Caco-2 (cell line): ENCODE data around the gene CISD3. TPM values are rescaled to one million over a fixed set of nuclear protein-coding genes. Genes with fewer than 3 reads are reported as not detected.
A peak's percentile ranks its signal among the peaks of the same experiment; 100 is the strongest.

ENCODE experiments used
- BruUV-seq: library from RNA; stranded (reverse); fragments of 400-500 nt; replicated peaks from 2 replicates; lab custom pipeline; 2021; lab: Mats Ljungman, UMichigan
- CTCF ChIA-PET: fragments of 300-600 bp; sonication (Branson Sonifier 250); formaldehyde crosslinking; loops from one replicate; lab custom pipeline; 2022; ENCODE audit warnings: antibody characterized with exemption; lab: Charles Lee
- POLR2A ChIA-PET: fragments of 300-600 bp; sonication (Branson Sonifier 250); formaldehyde crosslinking; loops from one replicate; lab custom pipeline; 2022; ENCODE audit warnings: antibody characterized with exemption; lab: Charles Lee
- DNase-seq, 2 experiments: peaks; one replicate each; pipeline versions ENCODE4 v3.0.0 to v3.0.0-alpha.2; 2020 to 2022
- H3K27me3 ChIP-seq: replicated peaks from 2 replicates; pipeline ENCODE4 v1.6.0; 2011; ENCODE audit warnings: low read length; ENCODE audit not compliant: control insufficient read depth, insufficient read depth
- H3K36me3 ChIP-seq: 2 replicates; pipeline ENCODE4 v1.5.1; 2011; ENCODE audit warnings: low read length; ENCODE audit not compliant: control insufficient read depth, insufficient read depth
- H3K4me1 ChIP-seq: fragments of 250-450 bp; sonication (Bioruptor Pico); 2 replicates; pipeline ENCODE4 v1.5.1; 2020; ENCODE audit warnings: mild to moderate bottlenecking
- H3K4me3 ChIP-seq: 2 replicates; pipeline ENCODE4 v1.5.1; 2011; ENCODE audit warnings: low read depth, mild to moderate bottlenecking, control low read depth, low read length
- H3K9me3 ChIP-seq: fragments of 250-450 bp; sonication (Bioruptor Pico); 2 replicates; pipeline ENCODE4 v1.5.1; 2020; ENCODE audit warnings: mild to moderate bottlenecking, moderate library complexity
- H3K27ac Mint-ChIP-seq: one replicate; pipeline ENCODE4 v1.8.0; 2022; ENCODE audit warnings: mixed read lengths; ENCODE audit not compliant: unreplicated experiment
- H3K27me3 Mint-ChIP-seq: one replicate; pipeline ENCODE4 v1.8.0; 2022; ENCODE audit warnings: mixed read lengths; ENCODE audit not compliant: insufficient read depth, unreplicated experiment
- H3K36me3 Mint-ChIP-seq: one replicate; pipeline ENCODE4 v1.8.0; 2022; ENCODE audit warnings: mild to moderate bottlenecking, mixed read lengths; ENCODE audit not compliant: insufficient read depth, unreplicated experiment
- H3K4me1 Mint-ChIP-seq: one replicate; pipeline ENCODE4 v1.8.0; 2022; ENCODE audit warnings: low read depth, mixed read lengths; ENCODE audit not compliant: unreplicated experiment
- H3K4me3 Mint-ChIP-seq: one replicate; pipeline ENCODE4 v1.8.0; 2022; ENCODE audit warnings: mild to moderate bottlenecking, moderate library complexity, mixed read lengths; ENCODE audit not compliant: unreplicated experiment
- H3K9me3 Mint-ChIP-seq: one replicate; pipeline ENCODE4 v1.8.0; 2022; ENCODE audit warnings: mixed read lengths; ENCODE audit not compliant: unreplicated experiment
- intact Hi-C: fragments of 100-400 bp; cut with micrococcal nuclease; formaldehyde crosslinking; loops from one replicate; pipeline ENCODE4 v1.10.0; 2022; ENCODE audit not compliant: unreplicated experiment
- total RNA-seq: library from RNA; stranded (reverse); gene quantifications from 2 replicates; pipeline ENCODE4 v1.2.3, GENCODE V29; 2022
- TF ChIP-seq, protein P1 (sequence below), 2 experiments: fragments of 200-600 bp in 1 of 2; IDR thresholded peaks; 1 replicate in 1 of 2; 2 replicates in 1 of 2; pipeline versions ENCODE4 v1.5.1 to v1.8.0; 2011 to 2022; ENCODE audit warnings: antibody characterized with exemption in 1 of 2, control low read depth in 1 of 2, inconsistent platforms in 1 of 2, low read depth in 1 of 2, low read length in 1 of 2, mild to moderate bottlenecking in 1 of 2, moderate library complexity in 1 of 2; ENCODE audit not compliant: insufficient read depth in 1 of 2, severe bottlenecking in 1 of 2, unreplicated experiment in 1 of 2

Gene CISD3
- total RNA-seq, 1 experiment from 2014 or later: 16.6 TPM

DNA sequence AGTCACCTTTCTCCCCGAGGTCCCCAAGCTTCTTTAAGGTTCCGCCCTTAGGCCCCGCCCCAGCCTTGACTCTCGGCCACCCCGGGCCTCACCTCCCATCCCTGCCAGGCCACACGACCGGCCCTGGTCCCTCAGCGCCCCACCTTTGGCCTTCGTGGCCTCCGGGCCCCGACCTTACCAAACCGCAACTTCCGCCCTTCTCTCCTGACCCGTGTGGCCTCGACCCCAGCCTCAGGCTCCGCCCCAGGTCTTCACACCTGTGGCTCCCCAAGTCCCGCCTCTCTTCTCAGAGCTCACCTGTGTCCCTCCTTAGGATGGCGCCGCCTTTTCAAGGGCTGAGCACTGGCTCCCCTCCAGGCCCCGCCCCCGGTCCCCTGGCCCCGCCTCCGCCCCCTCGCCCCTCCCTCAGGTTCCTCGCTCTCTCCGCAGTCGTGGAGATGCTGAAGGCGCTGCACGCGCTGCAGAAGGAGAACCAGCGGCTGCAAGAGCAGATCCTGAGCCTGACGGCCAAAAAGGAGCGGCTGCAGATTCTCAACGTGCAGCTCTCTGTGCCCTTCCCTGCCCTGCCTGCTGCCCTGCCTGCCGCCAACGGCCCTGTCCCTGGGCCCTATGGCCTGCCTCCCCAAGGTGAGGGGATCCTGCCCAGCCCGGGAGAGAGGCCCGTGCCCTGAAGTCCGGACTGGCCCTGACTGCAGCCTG is 10.0 kb upstream of the CISD3 start:
- intact Hi-C loops: loop anchor here (2.0 kb wide), 1 partner anchor 17 kb away; no protein-coding TSS in a partner anchor
- Mint-ChIP-seq H3K4me1 (peaks cover 14% of the 10 kb centered on the region), H3K27ac (peak overlapping the region; percentile 60), H3K36me3 (peaks cover 30% of the 10 kb centered on the region), H3K9me3 (no peaks in the 10 kb centered on the region), H3K4me3 (peak overlapping the region; percentile 64), H3K27me3 (no peaks in the 10 kb centered on the region)
- H3K4me3 ChIP-seq: no peak overlapping the region
- ChIA-PET POLR2A (no interaction called here), CTCF (no interaction called here)
- H3K4me1 ChIP-seq: peaks cover 7% of the 10 kb centered on the region; the same call in 1 of the 2 replicates
- peak in 1 of 2 experiments; percentile 65 for DNase-seq
- no peaks in the 10 kb centered on the region for H3K27me3 ChIP-seq
- H3K9me3 ChIP-seq: no peaks in the 10 kb centered on the region
- TF ChIP-seq, protein P1, sequence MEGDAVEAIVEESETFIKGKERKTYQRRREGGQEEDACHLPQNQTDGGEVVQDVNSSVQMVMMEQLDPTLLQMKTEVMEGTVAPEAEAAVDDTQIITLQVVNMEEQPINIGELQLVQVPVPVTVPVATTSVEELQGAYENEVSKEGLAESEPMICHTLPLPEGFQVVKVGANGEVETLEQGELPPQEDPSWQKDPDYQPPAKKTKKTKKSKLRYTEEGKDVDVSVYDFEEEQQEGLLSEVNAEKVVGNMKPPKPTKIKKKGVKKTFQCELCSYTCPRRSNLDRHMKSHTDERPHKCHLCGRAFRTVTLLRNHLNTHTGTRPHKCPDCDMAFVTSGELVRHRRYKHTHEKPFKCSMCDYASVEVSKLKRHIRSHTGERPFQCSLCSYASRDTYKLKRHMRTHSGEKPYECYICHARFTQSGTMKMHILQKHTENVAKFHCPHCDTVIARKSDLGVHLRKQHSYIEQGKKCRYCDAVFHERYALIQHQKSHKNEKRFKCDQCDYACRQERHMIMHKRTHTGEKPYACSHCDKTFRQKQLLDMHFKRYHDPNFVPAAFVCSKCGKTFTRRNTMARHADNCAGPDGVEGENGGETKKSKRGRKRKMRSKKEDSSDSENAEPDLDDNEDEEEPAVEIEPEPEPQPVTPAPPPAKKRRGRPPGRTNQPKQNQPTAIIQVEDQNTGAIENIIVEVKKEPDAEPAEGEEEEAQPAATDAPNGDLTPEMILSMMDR (IDR thresholded peaks at IDR 0.05; ENCODE audit: insufficient read depth in 1 of 2, low read depth in 1 of 2, low read length in 1 of 2, severe bottlenecking in 1 of 2, unreplicated experiment in 1 of 2): no peak
- no TSS peak for BruUV-seq
- H3K36me3 ChIP-seq: peaks cover 10% of the 10 kb centered on the region

DNA sequence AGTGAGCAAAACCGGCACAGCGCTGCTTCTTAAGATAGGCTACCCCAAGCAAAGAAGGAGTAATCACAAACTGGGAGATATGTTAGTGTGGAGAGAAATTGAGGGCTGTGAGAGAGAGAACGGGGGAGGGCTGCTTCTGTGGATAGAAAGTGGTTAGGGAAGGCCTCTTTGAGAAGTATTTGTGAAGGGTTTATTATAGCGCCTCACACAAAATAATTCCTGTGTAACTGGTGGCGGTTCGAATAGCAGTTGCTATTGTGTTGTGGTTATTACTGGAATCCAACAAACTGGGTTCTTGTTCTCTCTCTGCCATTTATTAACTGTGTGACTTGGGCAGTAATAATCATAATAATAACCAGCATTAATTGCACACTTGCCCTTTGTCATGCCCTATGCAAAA is 9.2 kb upstream of the CISD3 start:
- H3K4me3 Mint-ChIP-seq: no peak overlapping the region

DNA sequence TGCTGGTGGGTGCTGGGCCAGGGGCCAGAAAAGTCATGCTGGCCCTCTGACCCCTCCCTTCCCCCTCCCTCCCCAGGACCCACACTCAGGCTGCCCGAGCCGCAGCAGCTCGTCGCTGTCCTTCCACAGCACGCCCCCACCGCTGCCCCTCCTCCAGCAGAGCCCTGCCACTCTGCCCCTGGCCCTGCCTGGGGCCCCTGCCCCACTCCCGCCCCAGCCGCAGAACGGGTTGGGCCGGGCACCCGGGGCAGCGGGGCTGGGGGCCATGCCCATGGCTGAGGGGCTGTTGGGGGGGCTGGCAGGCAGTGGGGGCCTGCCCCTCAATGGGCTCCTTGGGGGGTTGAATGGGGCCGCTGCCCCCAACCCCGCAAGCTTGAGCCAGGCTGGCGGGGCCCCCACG is 8.3 kb upstream of the CISD3 start:
- Mint-ChIP-seq H3K9me3 (no peaks in the 10 kb centered on the region), H3K4me3 (no peak overlapping the region), H3K36me3 (peaks cover 33% of the 10 kb centered on the region), H3K27me3 (no peaks in the 10 kb centered on the region), H3K27ac (no peak overlapping the region), H3K4me1 (peaks cover 23% of the 10 kb centered on the region)
- POLR2A ChIA-PET: no interaction called here
- no TSS peak for BruUV-seq
- no peak for DNase-seq
- CTCF ChIA-PET: no interaction called here
- Histone ChIP-seq H3K4me3 (no peak overlapping the region), H3K27me3 (no peaks in the 10 kb centered on the region), H3K9me3 (no peaks in the 10 kb centered on the region), H3K4me1 (peaks cover 7% of the 10 kb centered on the region; the same call in 1 of the 2 replicates), H3K36me3 (peaks cover 10% of the 10 kb centered on the region)
- TF ChIP-seq, protein P1 (IDR thresholded peaks at IDR 0.05; ENCODE audit: insufficient read depth in 1 of 2, low read depth in 1 of 2, low read length in 1 of 2, severe bottlenecking in 1 of 2, unreplicated experiment in 1 of 2): no peak
- intact Hi-C loops: no loop called here

More for the DNA sequence above, 9.2 kb upstream of the CISD3 start:
- Histone ChIP-seq H3K9me3 (no peaks in the 10 kb centered on the region), H3K4me1 (peaks cover 7% of the 10 kb centered on the region; the same call in 1 of the 2 replicates), H3K4me3 (no peak overlapping the region), H3K36me3 (peaks cover 10% of the 10 kb centered on the region), H3K27me3 (no peaks in the 10 kb centered on the region)
- intact Hi-C loops: no loop called here
- Mint-ChIP-seq H3K27me3 (no peaks in the 10 kb centered on the region), H3K9me3 (no peaks in the 10 kb centered on the region), H3K4me1 (peaks cover 20% of the 10 kb centered on the region), H3K27ac (no peak overlapping the region), H3K36me3 (peaks cover 30% of the 10 kb centered on the region)
- POLR2A ChIA-PET: no interaction called here
- TF ChIP-seq, protein P1 (IDR thresholded peaks at IDR 0.05; ENCODE audit: insufficient read depth in 1 of 2, low read depth in 1 of 2, low read length in 1 of 2, severe bottlenecking in 1 of 2, unreplicated experiment in 1 of 2): no peak
- CTCF ChIA-PET: no interaction called here
- no TSS peak for BruUV-seq
- DNase-seq: no peak
